Fibroblast of lung (primary cell): ENCODE results near the gene CNR2. TPM values are rescaled to one million over a fixed set of nuclear protein-coding genes. Genes with fewer than 3 reads are reported as not detected.

Source experiments
- DNase-seq, 2 donors: peaks; one replicate each; pipeline versions ENCODE4 v3.0.0 to v3.0.0-alpha.2; 2010; ENCODE audit warnings: low read depth in 2 of 2
- H2AFZ ChIP-seq: 2 replicates; pipeline ENCODE4 v1.5.1; 2012; ENCODE audit warnings: low read length, control low read depth, inconsistent platforms
- H3K27ac ChIP-seq: 2 replicates; pipeline ENCODE4 v1.5.1; 2011; ENCODE audit warnings: low read length, control low read depth; ENCODE audit not compliant: insufficient read depth
- H3K27me3 ChIP-seq: 2 replicates; pipeline ENCODE4 v1.5.1; 2011; ENCODE audit warnings: mild to moderate bottlenecking, low read length; ENCODE audit not compliant: control insufficient read depth, insufficient read depth
- H3K36me3 ChIP-seq: 2 replicates; pipeline ENCODE4 v1.5.1; 2011; ENCODE audit warnings: low read length; ENCODE audit not compliant: control insufficient read depth, insufficient read depth
- H3K4me1 ChIP-seq: 2 replicates; pipeline ENCODE4 v1.5.1; 2011; ENCODE audit warnings: low read length; ENCODE audit not compliant: control insufficient read depth, insufficient read depth; ENCODE audit errors: extremely low read depth
- H3K4me2 ChIP-seq: 2 replicates; pipeline ENCODE4 v1.5.1; 2011; ENCODE audit warnings: low read length, control low read depth; ENCODE audit not compliant: insufficient read depth; ENCODE audit errors: extremely low read depth
- H3K4me3 ChIP-seq, 4 experiments: fragments of 200-600 bp in 1 of 4; sonication (generic) in 1 of 4; replicated peaks in 1 of 4; 2 replicates each; pipeline ENCODE4 v1.5.1; 2011 to 2016; ENCODE audit warnings: low read length in 4 of 4, low read depth in 3 of 4, mild to moderate bottlenecking in 3 of 4, control low read depth in 2 of 4, inconsistent platforms in 1 of 4, mixed read lengths in 1 of 4; ENCODE audit not compliant: insufficient read depth in 1 of 4; ENCODE audit errors: control extremely low read depth in 1 of 4
- H3K79me2 ChIP-seq: 2 replicates; pipeline ENCODE4 v1.5.1; 2012; ENCODE audit warnings: mild to moderate bottlenecking, low read length, inconsistent platforms; ENCODE audit not compliant: control insufficient read depth, insufficient read depth
- H3K9ac ChIP-seq: 2 replicates; pipeline ENCODE4 v1.5.1; 2011; ENCODE audit warnings: mild to moderate bottlenecking, low read length, control low read depth; ENCODE audit not compliant: insufficient read depth
- H3K9me3 ChIP-seq: 2 replicates; pipeline ENCODE4 v1.5.1; 2012; ENCODE audit warnings: low read depth, low read length; ENCODE audit not compliant: control insufficient read depth, insufficient read depth
- H4K20me1 ChIP-seq: 2 replicates; pipeline ENCODE4 v1.5.1; 2011; ENCODE audit warnings: low read length; ENCODE audit not compliant: control insufficient read depth, insufficient read depth; ENCODE audit errors: extremely low read depth
- CTCF ChIP-seq, 2 donors: IDR thresholded peaks in 1 of 2; conservative IDR thresholded peaks in 1 of 2; 1 replicate in 1 of 2; 2 replicates in 1 of 2; pipeline ENCODE4 v1.5.1; 2011 to 2012; ENCODE audit warnings: low read length in 2 of 2, control low read depth in 1 of 2, inconsistent platforms in 1 of 2, low read depth in 1 of 2, mild to moderate bottlenecking in 1 of 2
- EZH2 ChIP-seq: IDR thresholded peaks from 2 replicates; pipeline ENCODE4 v1.5.1; 2012; ENCODE audit warnings: low read length, control low read depth, mild to moderate bottlenecking; ENCODE audit errors: missing control alignments
- polyA plus RNA-seq, 2 donors: library from polyadenylated mRNA; depleted of rRNA in 1 of 2; stranded (reverse) in 1 of 2; unstranded in 1 of 2; fragments of >200 nt; gene quantifications; 2 replicates each; pipeline ENCODE4 v1.2.1, GENCODE V29; 2011 to 2012; ENCODE audit warnings: missing spikeins in 1 of 2
- total RNA-seq: library from RNA; depleted of rRNA; stranded (reverse); fragments of >200 nt; gene quantifications from 2 replicates; pipeline ENCODE4 v1.2.1, GENCODE V29; 2014

Gene CNR2
- total and polyA plus RNA-seq, 2 donors (not counting 1 experiment from before 2014, with no cell fraction given), result not detected

GRCh38 chr1:23899070-23899469 is 14.1 kb downstream of the CNR2 start:
- no peaks in the 10 kb centered on the region for H3K9me3 ChIP-seq
- no peak overlapping the region for H3K4me2 ChIP-seq
- H3K79me2 ChIP-seq, result no peaks in the 10 kb centered on the region
- peaks cover 27% of the 10 kb centered on the region for H3K27me3 ChIP-seq
- no peaks in the 10 kb centered on the region for H3K4me1 ChIP-seq
- H3K9ac ChIP-seq, result no peak overlapping the region
- TF ChIP-seq EZH2 (no peak), CTCF (conservative IDR thresholded peaks at IDR 0.05 in 1 of 2, IDR thresholded peaks at IDR 0.05 in 1 of 2; ENCODE audit: low read depth in 1 of 2, low read length in 2 of 2) (no peak)
- no peak for DNase-seq
- H2AFZ ChIP-seq, result no peak overlapping the region
- no peaks in the 10 kb centered on the region for H4K20me1 ChIP-seq
- no peaks in the 10 kb centered on the region for H3K36me3 ChIP-seq
- H3K4me3 ChIP-seq, result no peak overlapping the region
- H3K27ac ChIP-seq, result no peak overlapping the region

DNA sequence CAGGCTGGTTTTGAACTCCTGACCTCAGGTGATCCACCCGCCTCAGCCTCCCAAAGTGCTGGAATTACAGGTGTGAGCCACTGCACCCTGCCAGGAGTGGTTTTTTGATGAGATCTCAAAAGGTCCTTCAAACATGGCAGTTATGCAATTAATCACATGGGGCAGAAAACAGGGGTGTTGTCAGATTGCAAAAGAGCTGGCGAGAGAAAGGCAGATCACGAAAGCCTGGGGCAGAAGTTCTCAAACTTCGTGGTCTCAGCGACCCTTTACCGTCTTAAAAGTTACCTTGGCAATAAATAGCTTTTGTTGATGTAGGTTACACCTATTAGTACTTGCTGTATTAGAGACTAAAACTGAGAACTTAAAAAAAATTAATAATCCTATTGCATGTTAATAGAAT is 16.1 kb downstream of the CNR2 start:
- Histone ChIP-seq H4K20me1 (no peaks in the 10 kb centered on the region), H3K79me2 (no peaks in the 10 kb centered on the region), H3K4me1 (no peaks in the 10 kb centered on the region), H3K4me3 (no peak overlapping the region), H3K36me3 (no peaks in the 10 kb centered on the region), H3K27ac (no peak overlapping the region), H2AFZ (no peak overlapping the region), H3K9ac (no peak overlapping the region), H3K9me3 (no peaks in the 10 kb centered on the region), H3K27me3 (peaks cover 12% of the 10 kb centered on the region), H3K4me2 (no peak overlapping the region)
- TF ChIP-seq EZH2 (no peak), CTCF (conservative IDR thresholded peaks at IDR 0.05 in 1 of 2, IDR thresholded peaks at IDR 0.05 in 1 of 2; ENCODE audit: low read depth in 1 of 2, low read length in 2 of 2) (no peak)
- no peak for DNase-seq

DNA sequence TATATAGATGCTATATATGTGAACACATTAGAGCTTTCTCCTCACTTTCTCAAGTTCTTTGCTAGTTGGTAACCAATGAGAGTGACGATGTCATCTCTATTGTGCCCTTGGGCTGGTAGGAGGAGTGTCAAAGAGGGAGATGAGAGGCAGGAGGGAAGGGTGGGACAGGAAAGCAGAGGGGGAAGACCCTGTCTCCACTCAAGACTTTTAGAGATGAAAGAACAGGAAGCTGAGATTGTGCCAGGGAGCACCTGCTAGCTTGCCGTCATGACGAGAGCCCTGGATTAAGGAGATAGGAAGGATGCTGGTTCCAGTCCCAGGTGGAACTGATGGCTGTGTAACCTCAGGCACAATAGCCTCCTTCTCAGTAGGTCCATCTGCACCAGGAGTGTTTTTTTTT is 16.7 kb downstream of the CNR2 start:
- H3K4me1 ChIP-seq, result no peaks in the 10 kb centered on the region
- no peak for TF ChIP-seq EZH2
- no peak for TF ChIP-seq CTCF (conservative IDR thresholded peaks at IDR 0.05 in 1 of 2, IDR thresholded peaks at IDR 0.05 in 1 of 2; ENCODE audit: low read depth in 1 of 2, low read length in 2 of 2)
- no peaks in the 10 kb centered on the region for H3K79me2 ChIP-seq
- H3K27ac ChIP-seq, result no peak overlapping the region
- no peak overlapping the region for H2AFZ ChIP-seq
- H3K27me3 ChIP-seq, result peaks cover 9% of the 10 kb centered on the region
- DNase-seq, result no peak
- H3K4me2 ChIP-seq, result no peak overlapping the region
- no peaks in the 10 kb centered on the region for H3K9me3 ChIP-seq
- no peaks in the 10 kb centered on the region for H4K20me1 ChIP-seq
- H3K4me3 ChIP-seq, result no peak overlapping the region
- H3K9ac ChIP-seq, result no peak overlapping the region
- no peaks in the 10 kb centered on the region for H3K36me3 ChIP-seq
